GM23338 (cell line): Measurements from ENCODE around the gene PER3. TPM values are rescaled to one million over a fixed set of nuclear protein-coding genes. Genes with fewer than 3 reads are reported as not detected.

ENCODE experiments used
- ATAC-seq: fragments of 200-7000 bp; cut with Tn5 transposase; 3 replicates; pipeline ENCODE4 v1.9.1; 2020
- DNase-seq: peaks from one replicate; pipeline ENCODE4 v3.0.0-alpha.2; 2015; ENCODE audit warnings: low spot score
- H2AFZ ChIP-seq: fragments of 200-600 bp; sonication (generic); 2 replicates; pipeline ENCODE4 v1.8.0; 2016; ENCODE audit warnings: antibody characterized with exemption, mild to moderate bottlenecking, moderate library complexity
- H3F3A ChIP-seq: fragments of 200-600 bp; sonication (generic); replicated peaks from 2 replicates; pipeline ENCODE4 v1.8.0; 2017; ENCODE audit warnings: antibody characterized with exemption, mixed run types, low read depth
- H3K27ac ChIP-seq: fragments of 200-600 bp; sonication (generic); 2 replicates; pipeline ENCODE4 v1.6.1; 2016; ENCODE audit warnings: low read depth
- H3K27me3 ChIP-seq: fragments of 200-600 bp; sonication (generic); 2 replicates; pipeline ENCODE4 v1.8.0; 2016; ENCODE audit warnings: mild to moderate bottlenecking, mixed run types, moderate library complexity; ENCODE audit not compliant: insufficient read depth
- H3K36me3 ChIP-seq: fragments of 200-600 bp; sonication (generic); 2 replicates; pipeline ENCODE4 v1.8.0; 2016; ENCODE audit warnings: mild to moderate bottlenecking; ENCODE audit not compliant: insufficient read depth
- H3K4me1 ChIP-seq: fragments of 200-600 bp; sonication (generic); 2 replicates; pipeline ENCODE4 v1.8.0; 2016; ENCODE audit warnings: mild to moderate bottlenecking, moderate library complexity; ENCODE audit not compliant: insufficient read depth
- H3K4me2 ChIP-seq: fragments of 200-600 bp; sonication (generic); 2 replicates; pipeline ENCODE4 v1.7.1; 2017; ENCODE audit warnings: mixed run types
- H3K4me3 ChIP-seq: fragments of 200-600 bp; sonication (generic); 2 replicates; pipeline ENCODE4 v1.6.1; 2016; ENCODE audit warnings: mixed run types
- H3K79me2 ChIP-seq: fragments of 200-600 bp; sonication (generic); replicated peaks from 2 replicates; pipeline ENCODE4 v1.8.0; 2017; ENCODE audit warnings: mild to moderate bottlenecking; ENCODE audit not compliant: insufficient read depth
- H3K9me2 ChIP-seq: fragments of 200-600 bp; sonication (generic); 2 replicates; pipeline ENCODE4 v1.8.0; 2017; ENCODE audit not compliant: insufficient read depth
- H4K20me1 ChIP-seq: fragments of 200-600 bp; sonication (generic); replicated peaks from 2 replicates; pipeline ENCODE4 v1.8.0; 2017; ENCODE audit warnings: mild to moderate bottlenecking; ENCODE audit not compliant: insufficient read depth
- H3K27ac Mint-ChIP-seq: 2 replicates; pipeline ENCODE4 v1.8.0; 2020; ENCODE audit warnings: inconsistent platforms, mild to moderate bottlenecking, moderate library complexity, mixed read lengths
- H3K27me3 Mint-ChIP-seq: 3 replicates; pipeline ENCODE4 v1.8.0; 2022; ENCODE audit warnings: low read depth, mild to moderate bottlenecking, moderate library complexity, mixed read lengths, inconsistent platforms; ENCODE audit not compliant: insufficient read depth, poor library complexity
- H3K36me3 Mint-ChIP-seq: 3 replicates; pipeline ENCODE4 v1.8.0; 2021; ENCODE audit warnings: low read depth, mild to moderate bottlenecking, inconsistent platforms, moderate library complexity, mixed read lengths
- H3K4me1 Mint-ChIP-seq: 3 replicates; pipeline ENCODE4 v1.8.0; 2020; ENCODE audit warnings: mild to moderate bottlenecking, inconsistent platforms, mixed read lengths
- H3K4me3 Mint-ChIP-seq: 3 replicates; pipeline ENCODE4 v1.8.0; 2021; ENCODE audit warnings: moderate library complexity, mild to moderate bottlenecking, inconsistent platforms, mixed read lengths
- H3K9me3 Mint-ChIP-seq: 3 replicates; pipeline ENCODE4 v1.8.0; 2020; ENCODE audit warnings: moderate library complexity, mild to moderate bottlenecking, inconsistent platforms, mixed read lengths
- CREB1 ChIP-seq: fragments of 250-450 bp; sonication (Bioruptor Pico); IDR thresholded peaks from 2 replicates; pipeline ENCODE4 v1.5.0; 2020; ENCODE audit warnings: low read depth, mild to moderate bottlenecking, moderate library complexity
- CTCF ChIP-seq, 2 experiments: fragments of 200-600 bp in 1 of 2; sonication (generic) in 1 of 2; conservative IDR thresholded peaks; 2 replicates each; pipeline versions ENCODE4 v1.5.1 to v1.6.1; 2016 to 2017; ENCODE audit warnings: antibody characterized with exemption in 2 of 2, low read depth in 2 of 2, mild to moderate bottlenecking in 2 of 2, moderate library complexity in 1 of 2
- ETS1 ChIP-seq: IDR thresholded peaks from 2 replicates; pipeline ENCODE4 v1.6.1; 2016; ENCODE audit warnings: antibody characterized with exemption
- EZH2 ChIP-seq: fragments of 200-600 bp; sonication (generic); IDR thresholded peaks from one replicate; pipeline ENCODE4 v1.8.0; 2017; ENCODE audit warnings: antibody characterized with exemption, mild to moderate bottlenecking, low read depth; ENCODE audit not compliant: unreplicated experiment
- EZH2phosphoT487 ChIP-seq: fragments of 200-600 bp; sonication (generic); IDR thresholded peaks from one replicate; pipeline ENCODE4 v1.8.1; 2018; ENCODE audit warnings: antibody characterized with exemption; ENCODE audit not compliant: unreplicated experiment
- JUNB ChIP-seq: IDR thresholded peaks from one replicate; pipeline ENCODE4 v1.6.1; 2016; ENCODE audit warnings: antibody characterized with exemption; ENCODE audit not compliant: unreplicated experiment
- NANOG ChIP-seq: IDR thresholded peaks from 2 replicates; pipeline ENCODE4 v1.6.1; 2016; ENCODE audit warnings: antibody characterized with exemption, borderline replicate concordance
- POLR2AphosphoS5 ChIP-seq: IDR thresholded peaks from 2 replicates; pipeline ENCODE4 v1.6.1; 2016; ENCODE audit warnings: antibody characterized with exemption, low read depth
- REST ChIP-seq: IDR thresholded peaks from one replicate; pipeline ENCODE4 v1.6.1; 2018; ENCODE audit warnings: antibody characterized with exemption; ENCODE audit not compliant: unreplicated experiment
- STAT1 ChIP-seq: IDR thresholded peaks from one replicate; pipeline ENCODE4 v1.6.1; 2016; ENCODE audit warnings: antibody characterized with exemption; ENCODE audit not compliant: unreplicated experiment
- ZNF114 ChIP-seq: fragments of 250-450 bp; sonication (Bioruptor Pico); IDR thresholded peaks from 2 replicates; pipeline ENCODE4 v1.5.0; 2020; ENCODE audit warnings: mild to moderate bottlenecking, moderate library complexity
- ZNF331 ChIP-seq: fragments of 250-450 bp; sonication (Bioruptor Pico); IDR thresholded peaks from 2 replicates; pipeline ENCODE4 v1.5.0; 2020; ENCODE audit warnings: low read depth, mild to moderate bottlenecking, moderate library complexity
- ZNF462 ChIP-seq: fragments of 250-450 bp; sonication (Bioruptor Pico); IDR thresholded peaks from 2 replicates; pipeline ENCODE4 v1.5.0; 2020; ENCODE audit warnings: mild to moderate bottlenecking, moderate library complexity
- polyA plus RNA-seq: library from polyadenylated mRNA; unstranded; fragments of >200 nt; fragmentation: Nextera tagmentation; extraction: Ambion mirVana; gene quantifications from 2 replicates; pipeline ENCODE4 v1.2.1, GENCODE V29; 2016
- total RNA-seq: library from RNA; depleted of rRNA; stranded (reverse); fragments of >200 nt; shearing (Covaris generic); gene quantifications from 2 replicates; pipeline ENCODE4 v1.2.3, GENCODE V29; 2014

PER3 gene
- total and polyA plus RNA-seq, 2 experiments from 2014 or later = 6.1 to 16.4 TPM

GRCh38 chr1:7744882-7745281, 39.2 kb upstream of the PER3 start:
- H3K79me2 ChIP-seq = no peaks in the 10 kb centered on the region
- no peak overlapping the region for H3K4me3 ChIP-seq
- Mint-ChIP-seq H3K4me3 (no peak overlapping the region), H3K36me3 (no peaks in the 10 kb centered on the region; the same call in 1 of the 3 replicates), H3K9me3 (no peaks in the 10 kb centered on the region), H3K27ac (no peak overlapping the region), H3K27me3 (no peaks in the 10 kb centered on the region), H3K4me1 (no peaks in the 10 kb centered on the region; the same call in 2 of the 3 replicates)
- H3K27me3 ChIP-seq = no peaks in the 10 kb centered on the region
- H3K4me1 ChIP-seq = no peaks in the 10 kb centered on the region
- no peaks in the 10 kb centered on the region for H4K20me1 ChIP-seq
- H2AFZ ChIP-seq = no peak overlapping the region
- ATAC-seq (no peak), DNase-seq (no peak)
- no peaks in the 10 kb centered on the region for H3K9me2 ChIP-seq
- H3K4me2 ChIP-seq = no peak overlapping the region
- no peak overlapping the region for H3K27ac ChIP-seq
- H3K36me3 ChIP-seq = no peaks in the 10 kb centered on the region; the same call in 1 of the 2 replicates
- TF ChIP-seq JUNB (no peak), STAT1 (no peak), POLR2AphosphoS5 (no peak), ZNF331 (CRISPR knock-in tag) (no peak), REST (no peak), CTCF (conservative IDR thresholded peaks at IDR 0.05; ENCODE audit: low read depth in 2 of 2) (no peak), NANOG (no peak), ETS1 (no peak), CREB1 (CRISPR knock-in tag) (no peak), EZH2 (no peak), EZH2phosphoT487 (no peak), ZNF114 (no peak), ZNF462 (CRISPR knock-in tag) (no peak)
- H3F3A ChIP-seq = no peaks in the 10 kb centered on the region
